Stimulated activated CD4-positive, alpha-beta T cell treated with anti-CD3 and anti-CD28 coated beads, Interleukin-12 subunit alpha, Interleukin-12 subunit beta, amount 100 ng/mL, for 4 hours (primary cell): Measurements from ENCODE around the gene GABRG3.
A peak's percentile ranks its signal among the peaks of the same experiment; 100 is the strongest.
"Not testable (repeated sequence)": the region's sequence is repeated elsewhere in the genome, so short reads cannot be mapped to it uniquely, and the experiment has no call there.

ENCODE experiments used
- DNase-seq: peaks from one replicate; pipeline ENCODE4 v3.0.0-alpha.2; 2020

The GABRG3 gene

GRCh38 chr15:27003003-27003402, 32.0 kb downstream of the GABRG3 start:
- DNase-seq: not testable (repeated sequence)

GRCh38 chr15:27004226-27004625, 33.2 kb downstream of the GABRG3 start:
- DNase-seq: not testable (repeated sequence)

GRCh38 chr15:27017168-27017809, 46.3 kb downstream of the GABRG3 start:
- DNase-seq: no peak

GRCh38 chr15:27019687-27020086, 48.7 kb downstream of the GABRG3 start:
- DNase-seq: no peak

- DNase-seq: no peak
Measured at GRCh38 chr15:27025481-27025966, 54.5 kb downstream of the GABRG3 start.

GRCh38 chr15:27027229-27027628, 56.2 kb downstream of the GABRG3 start:
- DNase-seq: no peak

GRCh38 chr15:27028858-27029477, 58.0 kb downstream of the GABRG3 start:
- DNase-seq: no peak

- DNase-seq: no peak
Measured at GRCh38 chr15:27036210-27036609, 65.2 kb downstream of the GABRG3 start.

GRCh38 chr15:27037501-27037900, 66.5 kb downstream of the GABRG3 start:
- no peak for DNase-seq

GRCh38 chr15:27039152-27039551, 68.2 kb downstream of the GABRG3 start:
- DNase-seq: no peak

- no peak for DNase-seq
Measured at GRCh38 chr15:27042230-27042629, 71.2 kb downstream of the GABRG3 start.

- DNase-seq: no peak
Measured at GRCh38 chr15:27042646-27043045, 71.7 kb downstream of the GABRG3 start.

- DNase-seq: no peak
Measured at GRCh38 chr15:27043770-27044169, 72.8 kb downstream of the GABRG3 start.

GRCh38 chr15:27045796-27046195, 74.8 kb downstream of the GABRG3 start:
- DNase-seq: no peak

GRCh38 chr15:27046880-27047279, 75.9 kb downstream of the GABRG3 start:
- no peak for DNase-seq

GRCh38 chr15:27050163-27050562, 79.2 kb downstream of the GABRG3 start:
- DNase-seq: no peak

GRCh38 chr15:27054426-27054825, 83.4 kb downstream of the GABRG3 start:
- DNase-seq: no peak

GRCh38 chr15:27057904-27058645, 87.1 kb downstream of the GABRG3 start:
- no peak for DNase-seq

GRCh38 chr15:27058939-27059338, 88.0 kb downstream of the GABRG3 start:
- no peak for DNase-seq

- peak; percentile 3 for DNase-seq
Measured at GRCh38 chr15:27059610-27060202, 88.7 kb downstream of the GABRG3 start.

- DNase-seq: no peak
Measured at GRCh38 chr15:27061739-27062138, 90.8 kb downstream of the GABRG3 start.

- DNase-seq: no peak
Measured at GRCh38 chr15:27062951-27063350, 92.0 kb downstream of the GABRG3 start.

GRCh38 chr15:27064080-27064479, 93.1 kb downstream of the GABRG3 start:
- DNase-seq: no peak

GRCh38 chr15:27065151-27065550, 94.2 kb downstream of the GABRG3 start:
- no peak for DNase-seq
